ENCODE data around the gene ALKBH4.
A peak's percentile ranks its signal among the peaks of the same experiment; 100 is the strongest.
"Not testable (repeated sequence)": the region's sequence is repeated elsewhere in the genome, so short reads cannot be mapped to it uniquely, and the experiment has no call there.

ALKBH4 gene

GRCh38 chr7:102479982-102480637 is 15.4 kb upstream of the ALKBH4 start:
- peak; percentile 30; the same call in 1 of the 2 replicates for TF ChIP-seq CTCF (IDR thresholded peaks at IDR 0.05; ENCODE audit: borderline replicate concordance, insufficient read depth, low read depth, low read length)
- H3K4me3 ChIP-seq (ENCODE audit: low read depth, low read length) = not testable (repeated sequence)

- H3K4me3 ChIP-seq (ENCODE audit: low read depth, low read length) = not testable (repeated sequence)
These were observed 14.5 kb upstream of the ALKBH4 start for GRCh38 chr7:102479209-102479584.

GRCh38 chr7:102478314-102479208 is 13.9 kb upstream of the ALKBH4 start, which contains the start of gene POLR2J:
TSS of gene POLR2J (minus strand) at chr7:102478922. CDS start at chr7:102478860, 62 bp downstream.
- peak within 1 kb of the TSS; percentile 29 for H3K4me3 ChIP-seq (ENCODE audit: low read depth, low read length)

GRCh38 chr7:102474736-102475435 is 10.2 kb upstream of the ALKBH4 start:
- not testable (repeated sequence) for H3K4me3 ChIP-seq (ENCODE audit: low read depth, low read length)

GRCh38 chr7:102474116-102474515 is 9.5 kb upstream of the ALKBH4 start:
- not testable (repeated sequence) for H3K4me3 ChIP-seq (ENCODE audit: low read depth, low read length)

GRCh38 chr7:102473271-102473991 is 8.8 kb upstream of the ALKBH4 start:
- TF ChIP-seq CTCF (IDR thresholded peaks at IDR 0.05; ENCODE audit: borderline replicate concordance, insufficient read depth, low read depth, low read length) = no peak

GRCh38 chr7:102472126-102473041 is 7.7 kb upstream of the ALKBH4 start:
- TF ChIP-seq CTCF (IDR thresholded peaks at IDR 0.05; ENCODE audit: borderline replicate concordance, insufficient read depth, low read depth, low read length) = no peak

More at GRCh38 chr7:102473271-102473991, 8.8 kb upstream of the ALKBH4 start:
- H3K4me3 ChIP-seq (ENCODE audit: low read depth, low read length) = no peak overlapping the region

GRCh38 chr7:102471791-102472125 is 7.1 kb upstream of the ALKBH4 start:
- no peak for TF ChIP-seq CTCF (IDR thresholded peaks at IDR 0.05; ENCODE audit: borderline replicate concordance, insufficient read depth, low read depth, low read length)
- no peak overlapping the region for H3K4me3 ChIP-seq (ENCODE audit: low read depth, low read length)

More at GRCh38 chr7:102472126-102473041, 7.7 kb upstream of the ALKBH4 start:
- H3K4me3 ChIP-seq (ENCODE audit: low read depth, low read length) = no peak overlapping the region
